Activated T-cell treated with anti-CD3 and anti-CD28 coated beads for 4 hours (primary cell): ENCODE data around the gene CDK14.
"Not testable (repeated sequence)": the region's sequence is repeated elsewhere in the genome, so short reads cannot be mapped to it uniquely, and the experiment has no call there.

Experiments
- DNase-seq: peaks from one replicate; pipeline ENCODE4 v3.0.0-alpha.2; 2020

The CDK14 gene

GRCh38 chr7:90726120-90726519 lies 130.0 kb downstream of the CDK14 start:
- no peak for DNase-seq

GRCh38 chr7:90726623-90727022 lies 130.5 kb downstream of the CDK14 start:
- DNase-seq: no peak

- DNase-seq: no peak
These were observed 131.3 kb downstream of the CDK14 start for GRCh38 chr7:90727412-90727811.

GRCh38 chr7:90728568-90728967 lies 132.4 kb downstream of the CDK14 start:
- DNase-seq: no peak

- not testable (repeated sequence) for DNase-seq
These were observed 139.6 kb downstream of the CDK14 start for GRCh38 chr7:90735611-90736280.

GRCh38 chr7:90736316-90736715 lies 140.2 kb downstream of the CDK14 start:
- no peak for DNase-seq

- no peak for DNase-seq
These were observed 141.1 kb downstream of the CDK14 start for GRCh38 chr7:90736968-90737939.

GRCh38 chr7:90738249-90738648 lies 142.1 kb downstream of the CDK14 start:
- no peak for DNase-seq

GRCh38 chr7:90739716-90740115 lies 143.6 kb downstream of the CDK14 start:
- no peak for DNase-seq

GRCh38 chr7:90740386-90740785 lies 144.3 kb downstream of the CDK14 start:
- no peak for DNase-seq

GRCh38 chr7:90743626-90744025 lies 147.5 kb downstream of the CDK14 start:
- no peak for DNase-seq

GRCh38 chr7:90747516-90747915 lies 151.4 kb downstream of the CDK14 start:
- no peak for DNase-seq

GRCh38 chr7:90749262-90749661 lies 153.1 kb downstream of the CDK14 start:
- no peak for DNase-seq

- no peak for DNase-seq
These were observed 153.7 kb downstream of the CDK14 start for GRCh38 chr7:90749774-90750173.

- DNase-seq: no peak
These were observed 155.5 kb downstream of the CDK14 start for GRCh38 chr7:90751595-90751994.

GRCh38 chr7:90752051-90752450 lies 155.9 kb downstream of the CDK14 start:
- no peak for DNase-seq

- DNase-seq: no peak
These were observed 158.9 kb downstream of the CDK14 start for GRCh38 chr7:90755041-90755440.

GRCh38 chr7:90756366-90756765 lies 160.2 kb downstream of the CDK14 start:
- no peak for DNase-seq

- not testable (repeated sequence) for DNase-seq
These were observed 161.4 kb downstream of the CDK14 start for GRCh38 chr7:90757565-90757950.

GRCh38 chr7:90758933-90759562 lies 162.9 kb downstream of the CDK14 start:
- no peak for DNase-seq

GRCh38 chr7:90759710-90760109 lies 163.6 kb downstream of the CDK14 start:
- DNase-seq: no peak

- no peak for DNase-seq
These were observed 164.8 kb downstream of the CDK14 start for GRCh38 chr7:90760892-90761291.

- DNase-seq: no peak
These were observed 165.5 kb downstream of the CDK14 start for GRCh38 chr7:90761584-90761983.

GRCh38 chr7:90763108-90763507 lies 167.0 kb downstream of the CDK14 start:
- no peak for DNase-seq
